ENCODE results near the gene LONP2. TPM values are rescaled to one million over a fixed set of nuclear protein-coding genes. Genes with fewer than 3 reads are reported as not detected.

Gene LONP2
- polyA plus RNA-seq, 1 donor from 2014 or later, result 38.6 TPM

- Histone ChIP-seq H3K27ac (ENCODE audit: low read length) (no peak overlapping the region), H4K20me1 (ENCODE audit: insufficient read depth) (no peaks in the 10 kb centered on the region), H2AFZ (ENCODE audit: low read depth, low read length) (no peak overlapping the region)
Measured at GRCh38 chr16:48350736-48351135, 106.6 kb downstream of the LONP2 start.

GRCh38 chr16:48352648-48353390 lies 108.7 kb downstream of the LONP2 start:
- H3K4me3 ChIP-seq (ENCODE audit: low read length), result no peak overlapping the region
- no peaks in the 10 kb centered on the region for H3K9me3 ChIP-seq (ENCODE audit: low read length)
- no peak overlapping the region for H3K4me2 ChIP-seq (ENCODE audit: low read length)
- H2AFZ ChIP-seq (ENCODE audit: low read depth, low read length), result no peak overlapping the region
- no peak overlapping the region for H3K9ac ChIP-seq (ENCODE audit: low read length)
- no peaks in the 10 kb centered on the region for H3K9me2 ChIP-seq (ENCODE audit: insufficient read depth, low read length)
- H3F3A ChIP-seq (ENCODE audit: insufficient read depth, low read length, poor library complexity, severe bottlenecking), result peaks cover 3% of the 10 kb centered on the region
- TF ChIP-seq EZH2 (IDR thresholded peaks at IDR 0.05; ENCODE audit: borderline replicate concordance, insufficient read depth, low read length, poor library complexity, severe bottlenecking) (no peak), SMC3 (conservative IDR thresholded peaks at IDR 0.05; ENCODE audit: poor library complexity) (no peak), POLR2AphosphoS5 (IDR thresholded peaks at IDR 0.05) (no peak), RAD21 (conservative IDR thresholded peaks at IDR 0.05) (no peak), CTCF (IDR thresholded peaks at IDR 0.05; ENCODE audit: poor library complexity, severe bottlenecking) (no peak), MXI1 (conservative IDR thresholded peaks at IDR 0.05; ENCODE audit: poor library complexity, severe bottlenecking) (no peak), TAF1 (IDR thresholded peaks at IDR 0.05; ENCODE audit: low read depth) (no peak), EP300 (conservative IDR thresholded peaks at IDR 0.05; ENCODE audit: poor library complexity, severe bottlenecking) (no peak)
- H3K79me2 ChIP-seq (replicated peaks; ENCODE audit: insufficient read depth, low read length), result peaks cover 15% of the 10 kb centered on the region
- H3K36me3 ChIP-seq (ENCODE audit: insufficient read depth, low read length), result peaks cover 18% of the 10 kb centered on the region
- H3K27ac ChIP-seq (ENCODE audit: low read length), result no peak overlapping the region
- H4K20me1 ChIP-seq (ENCODE audit: insufficient read depth), result no peaks in the 10 kb centered on the region
- H3K27me3 ChIP-seq (ENCODE audit: insufficient read depth, low read depth, low read length), result no peaks in the 10 kb centered on the region

More at GRCh38 chr16:48350736-48351135, 106.6 kb downstream of the LONP2 start:
- no peaks in the 10 kb centered on the region for H3K9me2 ChIP-seq (ENCODE audit: insufficient read depth, low read length)
- H3K36me3 ChIP-seq (ENCODE audit: insufficient read depth, low read length), result peaks cover 18% of the 10 kb centered on the region
- H3K9ac ChIP-seq (ENCODE audit: low read length), result no peak overlapping the region
- peaks cover 3% of the 10 kb centered on the region for H3F3A ChIP-seq (ENCODE audit: insufficient read depth, low read length, poor library complexity, severe bottlenecking)
- no peaks in the 10 kb centered on the region for H3K9me3 ChIP-seq (ENCODE audit: low read length)
- no peak overlapping the region for H3K4me3 ChIP-seq (ENCODE audit: low read length)
- no peak overlapping the region for H3K4me2 ChIP-seq (ENCODE audit: low read length)
- peaks cover 8% of the 10 kb centered on the region for H3K79me2 ChIP-seq (replicated peaks; ENCODE audit: insufficient read depth, low read length)
- TF ChIP-seq POLR2AphosphoS5 (IDR thresholded peaks at IDR 0.05) (no peak), EZH2 (IDR thresholded peaks at IDR 0.05; ENCODE audit: borderline replicate concordance, insufficient read depth, low read length, poor library complexity, severe bottlenecking) (no peak), CTCF (IDR thresholded peaks at IDR 0.05; ENCODE audit: poor library complexity, severe bottlenecking) (no peak), EP300 (conservative IDR thresholded peaks at IDR 0.05; ENCODE audit: poor library complexity, severe bottlenecking) (no peak), RAD21 (conservative IDR thresholded peaks at IDR 0.05) (no peak), TAF1 (IDR thresholded peaks at IDR 0.05; ENCODE audit: low read depth) (no peak), MXI1 (conservative IDR thresholded peaks at IDR 0.05; ENCODE audit: poor library complexity, severe bottlenecking) (no peak), REST (IDR thresholded peaks at IDR 0.05; ENCODE audit: borderline replicate concordance) (no peak), SMC3 (conservative IDR thresholded peaks at IDR 0.05; ENCODE audit: poor library complexity) (no peak)
- H3K27me3 ChIP-seq (ENCODE audit: insufficient read depth, low read depth, low read length), result no peaks in the 10 kb centered on the region

Measured in neural cell (in vitro differentiated cells).